ENCODE measurements around the gene SLX9.

DNA sequence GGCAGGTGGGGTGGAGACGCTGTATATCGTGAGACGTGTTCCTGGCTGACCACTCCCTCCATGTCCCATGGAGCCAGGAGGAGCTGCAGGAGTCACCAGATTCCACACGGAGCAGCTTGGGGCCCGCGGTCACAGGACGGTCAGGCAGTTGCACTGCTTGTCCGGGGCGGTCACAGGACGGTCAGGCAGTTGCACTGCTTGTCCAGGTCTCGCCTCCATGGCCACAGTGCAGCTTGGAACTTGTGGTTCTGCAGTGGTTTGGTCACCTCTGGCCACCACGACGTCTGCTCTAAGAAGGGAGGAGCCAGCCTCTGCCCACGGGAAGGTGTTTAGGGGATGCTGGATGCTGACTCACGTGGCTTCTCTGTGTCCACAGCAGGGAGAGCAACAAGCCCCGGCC, 33.0 kb downstream of the SLX9 start:
- TF ChIP-seq POLR2A (IDR thresholded peaks at IDR 0.05; ENCODE audit: low read depth, low read length) (no peak), SPI1 (IDR thresholded peaks at IDR 0.05; ENCODE audit: low read depth, low read length) (no peak), POLR2AphosphoS5 (IDR thresholded peaks at IDR 0.05; ENCODE audit: low read depth, low read length) (no peak), POU2F2 (IDR thresholded peaks at IDR 0.05; ENCODE audit: low read depth, low read length) (no peak)
